Measurements from ENCODE around the gene KIF17.

The KIF17 gene

DNA sequence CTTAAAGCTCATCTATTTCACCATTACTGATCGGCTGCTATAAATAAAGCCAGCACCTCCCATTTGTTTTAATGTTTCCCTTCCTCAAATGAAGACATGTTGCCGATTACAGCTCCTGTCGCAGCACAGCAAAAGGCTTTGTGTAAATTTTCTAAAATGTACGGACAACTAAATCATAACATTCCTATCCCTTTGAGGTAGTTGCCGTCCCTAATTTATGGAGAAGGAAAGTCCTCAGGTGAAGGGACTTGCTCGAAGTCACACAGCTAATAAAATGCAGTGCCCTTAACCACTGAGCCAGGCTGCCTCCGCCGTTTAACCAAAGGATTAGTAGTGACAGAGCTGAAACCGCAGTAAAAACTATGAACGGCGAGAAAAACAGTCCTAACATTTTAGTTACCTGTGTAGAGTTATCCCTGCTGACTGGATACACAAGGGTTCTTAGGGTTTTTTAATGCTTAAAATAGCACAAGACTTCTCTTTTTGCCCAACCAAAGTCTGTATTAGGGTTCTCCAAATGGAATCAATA, 83.7 kb downstream of the KIF17 start:
- TF ChIP-seq, protein P1, sequence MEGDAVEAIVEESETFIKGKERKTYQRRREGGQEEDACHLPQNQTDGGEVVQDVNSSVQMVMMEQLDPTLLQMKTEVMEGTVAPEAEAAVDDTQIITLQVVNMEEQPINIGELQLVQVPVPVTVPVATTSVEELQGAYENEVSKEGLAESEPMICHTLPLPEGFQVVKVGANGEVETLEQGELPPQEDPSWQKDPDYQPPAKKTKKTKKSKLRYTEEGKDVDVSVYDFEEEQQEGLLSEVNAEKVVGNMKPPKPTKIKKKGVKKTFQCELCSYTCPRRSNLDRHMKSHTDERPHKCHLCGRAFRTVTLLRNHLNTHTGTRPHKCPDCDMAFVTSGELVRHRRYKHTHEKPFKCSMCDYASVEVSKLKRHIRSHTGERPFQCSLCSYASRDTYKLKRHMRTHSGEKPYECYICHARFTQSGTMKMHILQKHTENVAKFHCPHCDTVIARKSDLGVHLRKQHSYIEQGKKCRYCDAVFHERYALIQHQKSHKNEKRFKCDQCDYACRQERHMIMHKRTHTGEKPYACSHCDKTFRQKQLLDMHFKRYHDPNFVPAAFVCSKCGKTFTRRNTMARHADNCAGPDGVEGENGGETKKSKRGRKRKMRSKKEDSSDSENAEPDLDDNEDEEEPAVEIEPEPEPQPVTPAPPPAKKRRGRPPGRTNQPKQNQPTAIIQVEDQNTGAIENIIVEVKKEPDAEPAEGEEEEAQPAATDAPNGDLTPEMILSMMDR (IDR thresholded peaks at IDR 0.05) = no peak
- peak overlapping the region; percentile 89 to 97 for H3K27ac ChIP-seq

DNA sequence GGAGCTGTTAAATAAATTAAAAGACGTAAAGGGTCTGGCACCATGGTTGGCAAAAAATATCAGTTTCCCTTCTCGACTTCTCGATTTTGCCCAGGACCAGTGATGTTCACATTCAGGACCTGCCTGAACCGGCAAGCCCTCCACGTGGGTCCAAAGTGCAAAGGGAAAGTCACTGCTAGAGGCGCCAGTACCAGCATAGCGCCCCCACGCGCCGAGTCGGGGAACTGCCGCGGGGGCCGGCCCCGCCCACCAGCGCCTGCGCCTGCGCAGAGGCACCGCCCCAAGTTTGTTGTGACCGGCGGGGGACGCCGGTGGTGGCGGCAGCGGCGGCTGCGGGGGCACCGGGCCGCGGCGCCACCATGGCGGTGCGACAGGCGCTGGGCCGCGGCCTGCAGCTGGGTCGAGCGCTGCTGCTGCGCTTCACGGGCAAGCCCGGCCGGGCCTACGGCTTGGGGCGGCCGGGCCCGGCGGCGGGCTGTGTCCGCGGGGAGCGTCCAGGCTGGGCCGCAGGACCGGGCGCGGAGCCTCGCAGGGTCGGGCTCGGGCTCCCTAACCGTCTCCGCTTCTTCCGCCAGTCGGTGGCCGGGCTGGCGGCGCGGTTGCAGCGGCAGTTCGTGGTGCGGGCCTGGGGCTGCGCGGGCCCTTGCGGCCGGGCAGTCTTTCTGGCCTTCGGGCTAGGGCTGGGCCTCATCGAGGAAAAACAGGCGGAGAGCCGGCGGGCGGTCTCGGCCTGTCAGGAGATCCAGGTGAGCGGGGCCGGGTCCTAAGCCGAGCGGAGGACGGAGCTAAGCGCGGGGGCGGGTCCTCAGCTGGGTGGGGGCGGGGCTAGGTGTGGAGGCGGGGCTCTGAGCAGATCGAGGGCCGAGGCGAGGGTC, 84.4 kb downstream of the KIF17 start, which contains the start of gene PINK1:
Gene PINK1 (plus strand): TSS at position 269 of the 875 bp plus-strand sequence. CDS start 91 bp downstream, at position 360.
- Histone ChIP-seq H3K4me3 (peak within 1 kb of the TSS; percentile 99), H3K27ac (peak within 1 kb of the TSS; percentile 89 to 97)
- TF ChIP-seq, protein P1 (IDR thresholded peaks at IDR 0.05) = peak; percentile 92
- DNase-seq (ENCODE audit: low spot score) = peak; percentile 89

More for the DNA sequence above, 83.7 kb downstream of the KIF17 start:
- peak overlapping the region; percentile 99 for H3K4me3 ChIP-seq
- no peak for DNase-seq (ENCODE audit: low spot score)

DNA sequence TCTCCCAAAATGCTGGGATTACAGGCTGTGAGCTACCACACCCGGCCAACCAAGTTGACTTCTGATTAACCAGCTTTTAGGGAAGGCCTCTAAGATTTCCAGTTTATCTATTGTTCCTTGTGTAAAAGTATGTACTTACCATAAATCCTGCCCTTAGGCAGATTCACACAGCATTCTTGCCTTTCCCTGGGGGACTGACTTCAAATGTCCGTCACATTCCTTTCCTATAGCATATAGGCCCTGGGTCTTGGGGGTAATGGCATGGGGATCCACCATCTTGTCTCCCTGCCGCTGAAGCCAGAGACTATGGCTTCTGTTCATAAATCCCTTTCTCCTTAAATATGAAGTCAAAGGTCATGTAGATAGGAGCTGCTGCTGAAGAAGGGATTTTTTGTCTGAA, 85.4 kb downstream of the KIF17 start:
- TF ChIP-seq, protein P1 (IDR thresholded peaks at IDR 0.05) = no peak
- no peak for DNase-seq (ENCODE audit: low spot score)
- Histone ChIP-seq H3K27ac (no peak overlapping the region), H3K4me3 (no peak overlapping the region)

DNA sequence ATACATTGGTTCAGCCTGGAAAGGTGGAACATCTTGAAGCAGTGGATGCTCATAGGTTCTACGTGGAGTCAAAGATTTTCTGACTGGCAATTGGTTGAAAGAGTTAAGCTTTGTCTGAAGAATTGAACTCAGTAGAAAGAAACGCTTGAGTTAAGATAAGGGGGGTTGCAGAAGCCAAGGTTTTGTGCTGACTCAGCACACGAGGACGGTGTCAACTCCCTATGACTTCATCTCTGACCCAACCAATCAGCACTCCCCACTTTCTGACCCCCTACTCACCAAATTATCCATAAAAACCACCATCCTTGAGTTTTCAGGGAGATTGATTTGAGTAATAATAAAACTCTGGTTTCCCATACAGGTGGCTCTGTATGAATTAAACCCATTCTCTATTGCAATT, 87.1 kb downstream of the KIF17 start:
- no peak for DNase-seq (ENCODE audit: low spot score)
- H3K4me3 ChIP-seq = no peak overlapping the region

DNA sequence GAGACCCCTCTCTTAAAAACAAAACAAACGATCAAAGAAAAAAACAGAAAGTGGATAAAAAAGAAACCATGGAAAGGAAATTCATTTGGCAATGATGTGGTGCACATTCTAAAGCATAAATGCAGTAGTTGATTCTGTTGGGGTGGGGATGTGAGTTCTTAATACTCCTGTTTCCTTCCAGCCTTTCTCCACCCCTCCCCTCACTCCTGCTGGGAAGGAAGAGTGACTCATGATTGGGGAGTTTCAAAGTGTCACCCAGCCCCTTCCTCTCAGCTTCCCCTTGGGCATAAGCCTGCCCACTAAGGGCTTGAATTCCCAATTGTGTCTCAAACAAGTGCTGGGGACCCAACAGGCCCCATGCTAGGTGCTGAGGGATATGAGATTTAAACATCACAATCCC, 91.3 kb downstream of the KIF17 start:
- Histone ChIP-seq H3K4me3 (no peak overlapping the region), H3K27ac (no peak overlapping the region)
- TF ChIP-seq, protein P1 (IDR thresholded peaks at IDR 0.05) = no peak
- no peak for DNase-seq (ENCODE audit: low spot score)

More for the DNA sequence above, 87.1 kb downstream of the KIF17 start:
- TF ChIP-seq, protein P1 (IDR thresholded peaks at IDR 0.05) = no peak
- H3K27ac ChIP-seq = no peak overlapping the region

DNA sequence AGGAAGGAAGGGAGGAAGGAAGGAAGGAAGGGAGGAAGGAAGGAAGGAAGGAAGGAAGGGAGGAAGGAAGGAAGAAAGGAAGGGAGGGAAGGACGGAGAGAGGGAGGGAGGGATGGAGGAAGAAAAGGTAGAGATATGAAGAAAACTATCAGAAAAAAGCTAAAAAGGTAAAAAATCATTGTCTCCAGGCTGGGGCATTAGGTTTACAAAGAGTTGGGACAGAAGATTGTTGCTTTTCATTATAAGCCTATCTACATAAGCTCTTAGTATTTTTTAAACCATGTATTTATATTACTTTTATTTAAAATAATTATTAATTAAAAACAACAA, 91.7 kb downstream of the KIF17 start:
- no peak for DNase-seq (ENCODE audit: low spot score)
- Histone ChIP-seq H3K27ac (no peak overlapping the region), H3K4me3 (no peak overlapping the region)
- TF ChIP-seq, protein P1 (IDR thresholded peaks at IDR 0.05) = no peak

Data from coronary artery (tissue), 2 donors.